HG02973 (cell line): ENCODE results near the gene MPI.
"Not testable (repeated sequence)": the region's sequence is repeated elsewhere in the genome, so short reads cannot be mapped to it uniquely, and the experiment has no call there.

Source experiments
- ATAC-seq: cut with Tn5 transposase; IDR thresholded peaks from one replicate; pipeline ENCODE4 v1.9.1; 2021; ENCODE audit warnings: moderate library complexity; ENCODE audit not compliant: unreplicated experiment

The MPI gene

DNA sequence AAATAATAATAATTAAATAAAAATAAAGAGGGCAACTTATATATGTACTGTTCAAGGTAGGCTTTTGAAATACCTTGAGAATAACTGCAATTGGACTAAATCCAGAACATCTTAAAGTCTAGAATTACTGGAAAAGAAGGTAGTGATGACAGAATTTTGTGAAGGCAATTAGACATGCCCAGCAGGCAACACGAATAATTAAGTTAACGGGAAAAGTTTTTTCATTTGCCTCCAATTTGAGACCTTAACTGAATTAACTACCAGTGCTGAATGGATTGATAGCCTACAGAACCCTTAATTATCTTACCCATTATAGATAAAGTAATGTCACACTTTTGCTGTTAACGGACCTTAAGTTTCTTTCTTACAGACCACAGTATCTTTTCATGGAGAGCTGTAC, 34.7 kb downstream of the MPI start:
- ATAC-seq = no peak

DNA sequence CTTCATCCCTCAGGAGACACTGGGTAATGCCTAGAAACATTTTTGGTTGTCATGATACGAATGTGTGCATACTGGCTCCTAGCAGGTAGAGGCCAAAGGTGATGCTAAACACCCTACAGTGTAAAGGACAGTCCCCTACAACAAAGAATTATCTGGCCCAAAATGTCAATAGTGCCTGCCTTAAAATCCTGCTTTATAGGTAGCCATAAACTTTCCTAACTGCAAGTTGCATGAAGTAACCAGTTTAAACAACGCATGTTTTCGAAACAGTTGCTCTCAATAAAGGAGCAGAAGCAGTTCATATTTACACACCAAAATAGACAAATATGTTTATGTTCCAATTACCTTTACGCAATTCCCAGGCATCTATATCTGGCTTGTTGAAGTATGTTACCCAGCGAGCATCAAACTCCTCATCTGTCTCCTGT, 38.9 kb downstream of the MPI start:
- ATAC-seq = no peak

DNA sequence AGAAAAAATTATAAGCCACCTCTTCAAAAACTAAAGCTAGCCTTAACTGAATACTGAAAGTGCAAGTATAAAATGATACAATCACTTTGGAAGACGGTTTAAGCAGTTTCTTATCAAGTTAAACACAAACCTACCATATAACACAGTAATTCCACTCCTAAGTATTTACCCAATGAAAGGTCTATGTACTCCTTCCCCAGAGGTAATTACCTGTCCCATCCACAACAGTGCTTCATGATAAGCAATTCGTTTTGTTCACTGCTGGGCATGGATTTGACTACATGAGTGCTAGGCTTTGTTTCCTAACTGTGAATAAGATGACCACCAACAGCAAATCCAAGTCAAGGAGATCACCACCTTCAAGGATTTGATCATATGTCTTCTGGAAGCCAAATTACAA, 43.7 kb downstream of the MPI start:
- ATAC-seq = no peak

DNA sequence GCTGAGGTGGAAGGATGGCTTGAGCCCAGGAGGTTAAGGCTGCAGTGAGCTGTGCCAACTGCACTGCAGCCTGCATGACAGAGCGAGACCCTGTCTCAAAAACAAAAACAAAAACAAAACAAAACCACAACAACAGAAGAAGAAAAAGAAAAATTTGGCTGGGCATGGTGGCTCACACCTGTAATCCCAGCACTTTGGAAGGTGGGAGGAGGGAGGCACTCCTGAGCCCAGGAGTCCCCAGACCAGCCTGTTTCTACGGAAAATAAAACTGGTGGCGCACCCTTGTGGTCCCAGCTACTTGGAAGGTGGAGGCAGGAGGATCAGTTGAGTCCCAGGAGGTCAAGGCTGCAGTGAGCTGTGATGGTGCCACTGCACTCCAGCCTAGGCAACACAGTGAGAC, 45.4 kb downstream of the MPI start:
- not testable (repeated sequence) for ATAC-seq

DNA sequence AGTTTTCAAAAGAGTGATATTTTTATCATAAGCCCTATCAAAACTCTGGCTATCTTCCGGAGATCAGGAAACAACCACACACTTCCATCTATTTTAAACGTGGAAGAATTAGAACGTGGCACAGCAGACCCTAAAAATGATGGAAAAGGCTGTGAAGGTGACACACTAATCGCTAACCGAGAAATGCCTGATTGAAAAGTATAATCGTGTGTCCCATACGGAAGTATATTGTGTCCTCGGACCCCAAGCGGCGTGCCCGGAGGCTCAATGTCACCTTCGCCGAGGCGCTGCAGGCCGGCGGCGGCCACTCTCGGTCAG, 47.4 kb downstream of the MPI start:
- ATAC-seq = no peak

DNA sequence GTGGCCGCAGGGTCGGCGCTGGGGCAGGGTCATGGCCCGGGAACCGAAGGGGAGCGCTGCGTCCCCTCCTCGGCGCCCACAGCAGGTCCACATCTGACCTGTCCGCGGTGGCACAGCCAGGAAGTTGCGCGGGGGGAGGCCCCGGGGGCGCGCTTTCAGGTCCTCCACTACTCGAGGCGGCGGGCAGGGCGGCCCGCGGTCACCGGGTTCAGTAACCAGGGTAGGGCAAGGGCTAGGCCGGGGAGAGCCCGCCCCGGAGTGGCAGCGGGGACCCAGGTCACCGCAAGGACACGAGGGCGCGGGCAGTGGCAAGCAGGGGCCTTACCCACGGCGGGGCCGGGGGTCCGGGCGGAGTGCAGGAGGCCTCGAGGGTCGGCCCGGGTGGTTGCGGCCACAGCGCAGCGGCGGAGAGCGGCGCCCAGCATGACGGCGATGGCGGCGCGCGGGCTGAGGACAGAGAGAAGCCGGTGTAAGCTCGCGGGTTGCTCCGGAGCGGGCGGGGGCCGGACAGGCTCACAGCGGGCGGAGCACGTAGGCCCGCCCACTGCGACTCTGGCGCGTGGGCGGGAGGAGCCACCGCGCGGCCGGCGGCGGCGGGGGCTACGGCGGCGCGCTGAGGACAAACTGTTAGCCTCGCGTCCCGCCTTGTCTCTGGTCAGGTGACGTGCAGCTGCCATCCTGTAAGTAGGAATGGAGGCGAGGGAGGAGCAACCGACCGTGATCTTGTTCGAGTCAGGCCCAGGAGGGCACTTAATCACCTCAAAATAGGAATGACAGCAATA, 47.9 kb downstream of the MPI start, which contains the start of gene COX5A:
TSS of gene COX5A (minus strand) at position 484 of the 782 bp plus-strand sequence. CDS start at position 425, 59 bp downstream.
- ATAC-seq = peak; percentile 81

DNA sequence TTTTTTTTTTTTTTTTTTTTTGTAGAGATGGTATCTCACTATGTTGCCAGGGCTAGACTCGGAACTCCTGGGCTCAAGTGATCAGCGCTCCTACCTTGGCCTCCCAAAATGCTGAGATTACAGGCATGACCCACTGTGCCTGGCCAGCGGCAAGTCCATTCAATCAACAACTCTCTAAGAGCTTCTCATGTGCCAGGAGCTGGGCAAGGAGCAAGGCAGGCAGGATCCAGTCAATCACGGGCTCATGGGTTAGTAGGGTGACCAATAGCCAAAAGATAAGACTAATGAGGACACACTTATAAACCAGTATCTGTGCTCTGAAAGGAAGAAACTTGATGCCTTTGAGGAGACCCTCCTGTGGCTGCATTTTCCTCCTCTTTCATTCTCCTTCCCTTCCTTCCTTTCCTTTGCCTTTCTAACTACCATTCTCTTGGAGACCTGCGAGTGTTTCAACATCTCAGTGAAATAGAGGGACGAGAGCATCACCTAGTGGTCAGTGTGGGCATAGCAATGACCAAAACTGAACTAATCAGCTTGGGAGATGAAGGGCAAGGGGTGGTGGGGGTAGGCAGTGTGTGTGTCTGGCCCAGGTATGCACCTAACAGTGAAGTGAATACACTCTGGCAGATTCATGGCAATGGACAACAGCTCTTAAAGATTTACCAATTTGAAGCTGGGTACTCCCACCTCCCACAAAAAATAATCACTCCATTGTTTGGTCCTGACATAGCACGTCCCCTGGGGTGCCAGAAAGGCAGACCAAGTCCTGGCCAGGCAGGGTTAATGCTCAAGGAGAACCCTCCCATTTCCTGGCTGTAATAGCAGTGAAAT, 60.5 kb downstream of the MPI start:
- ATAC-seq = no peak

DNA sequence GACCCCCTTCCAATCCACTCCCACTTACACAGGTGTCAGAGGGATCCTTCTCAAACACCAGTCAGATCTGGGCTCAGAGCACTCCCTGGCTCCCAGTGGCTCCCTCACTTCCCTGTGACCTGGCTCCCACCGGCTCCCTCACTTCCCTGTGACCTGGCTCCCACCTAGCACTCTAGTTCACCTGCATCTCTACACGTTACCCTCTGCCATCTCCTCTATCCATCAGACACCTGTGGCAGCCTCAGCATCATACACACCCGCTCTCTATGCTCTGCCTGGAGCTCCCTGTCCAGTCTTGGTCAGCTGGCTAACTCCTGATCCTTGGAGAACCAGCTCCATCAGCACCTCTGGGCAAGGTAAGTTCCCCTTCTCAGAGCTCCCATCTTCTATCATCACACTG, 61.2 kb downstream of the MPI start:
- no peak for ATAC-seq
